MM.1S (cell line): Measurements from ENCODE around the gene MRPS24.

ENCODE experiments used
- EZH2 ChIP-seq: fragments of 300-600 bp; sonication (generic); optimal IDR thresholded peaks from 2 replicates; pipeline ENCODE3; 2017; ENCODE audit warnings: low read depth, mild to moderate bottlenecking, antibody characterized with exemption, low read length, mixed read lengths
- TF ChIP-seq, protein P1 (sequence below): fragments of 300-600 bp; sonication (generic); IDR thresholded peaks from 2 replicates; pipeline ENCODE4 v1.5.1; 2016; ENCODE audit warnings: antibody characterized with exemption, low read length, mixed read lengths

DNA sequence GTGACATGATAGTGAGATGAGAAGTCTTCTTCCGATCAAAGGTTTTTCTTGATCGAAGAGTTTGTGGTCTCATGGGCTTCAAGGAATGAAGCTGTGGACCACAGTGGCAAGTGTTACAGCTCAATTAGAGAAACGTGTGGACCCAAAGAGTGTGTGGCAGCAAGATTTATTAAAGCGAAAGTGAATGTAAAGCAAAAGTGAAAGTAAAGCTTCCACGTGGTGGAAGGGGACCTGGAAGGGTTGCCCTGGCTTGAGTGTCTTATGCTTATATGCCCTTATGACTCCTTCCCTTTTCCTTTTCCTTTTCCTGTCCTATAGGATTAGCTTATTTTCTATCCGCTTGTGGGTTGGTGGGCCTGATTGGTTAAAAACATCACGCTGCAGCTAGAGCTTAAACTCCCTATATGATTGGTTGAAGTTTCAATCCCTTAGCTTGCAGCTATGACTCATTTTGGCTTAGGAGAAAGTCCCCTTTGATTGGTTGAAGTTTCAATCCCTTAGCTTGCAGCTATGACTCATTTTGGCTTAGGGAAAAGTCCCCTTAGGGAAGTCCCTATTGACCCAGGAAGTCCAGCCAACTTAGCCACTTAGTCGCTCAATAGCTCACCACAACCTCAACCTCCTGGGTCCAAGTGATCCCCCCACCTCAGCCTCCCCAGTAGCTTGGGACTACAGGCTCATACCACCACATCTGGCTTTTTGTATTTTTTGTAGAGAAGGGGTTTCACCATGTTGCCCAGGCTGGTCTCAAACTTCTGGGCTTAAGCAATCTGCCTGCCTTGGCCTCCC, 34.7 kb downstream of the MRPS24 start:
- TF ChIP-seq, protein P1, sequence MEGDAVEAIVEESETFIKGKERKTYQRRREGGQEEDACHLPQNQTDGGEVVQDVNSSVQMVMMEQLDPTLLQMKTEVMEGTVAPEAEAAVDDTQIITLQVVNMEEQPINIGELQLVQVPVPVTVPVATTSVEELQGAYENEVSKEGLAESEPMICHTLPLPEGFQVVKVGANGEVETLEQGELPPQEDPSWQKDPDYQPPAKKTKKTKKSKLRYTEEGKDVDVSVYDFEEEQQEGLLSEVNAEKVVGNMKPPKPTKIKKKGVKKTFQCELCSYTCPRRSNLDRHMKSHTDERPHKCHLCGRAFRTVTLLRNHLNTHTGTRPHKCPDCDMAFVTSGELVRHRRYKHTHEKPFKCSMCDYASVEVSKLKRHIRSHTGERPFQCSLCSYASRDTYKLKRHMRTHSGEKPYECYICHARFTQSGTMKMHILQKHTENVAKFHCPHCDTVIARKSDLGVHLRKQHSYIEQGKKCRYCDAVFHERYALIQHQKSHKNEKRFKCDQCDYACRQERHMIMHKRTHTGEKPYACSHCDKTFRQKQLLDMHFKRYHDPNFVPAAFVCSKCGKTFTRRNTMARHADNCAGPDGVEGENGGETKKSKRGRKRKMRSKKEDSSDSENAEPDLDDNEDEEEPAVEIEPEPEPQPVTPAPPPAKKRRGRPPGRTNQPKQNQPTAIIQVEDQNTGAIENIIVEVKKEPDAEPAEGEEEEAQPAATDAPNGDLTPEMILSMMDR = no peak
- no peak for TF ChIP-seq EZH2
